GM12865 (cell line): Measurements from ENCODE around the gene LHPP.

Experiments
- DNase-seq: peaks from one replicate; pipeline ENCODE4 v3.0.0; 2010; ENCODE audit warnings: low read depth
- H3K4me3 ChIP-seq: 2 replicates; pipeline ENCODE4 v1.5.1; 2011; ENCODE audit warnings: mild to moderate bottlenecking, low read depth, low read length, control low read depth
- TF ChIP-seq, protein P1 (sequence below): IDR thresholded peaks from 2 replicates; pipeline ENCODE4 v1.5.1; 2011; ENCODE audit warnings: low read length, control low read depth, low read depth, inconsistent platforms; ENCODE audit not compliant: insufficient read depth; ENCODE audit errors: missing control alignments

LHPP gene

DNA sequence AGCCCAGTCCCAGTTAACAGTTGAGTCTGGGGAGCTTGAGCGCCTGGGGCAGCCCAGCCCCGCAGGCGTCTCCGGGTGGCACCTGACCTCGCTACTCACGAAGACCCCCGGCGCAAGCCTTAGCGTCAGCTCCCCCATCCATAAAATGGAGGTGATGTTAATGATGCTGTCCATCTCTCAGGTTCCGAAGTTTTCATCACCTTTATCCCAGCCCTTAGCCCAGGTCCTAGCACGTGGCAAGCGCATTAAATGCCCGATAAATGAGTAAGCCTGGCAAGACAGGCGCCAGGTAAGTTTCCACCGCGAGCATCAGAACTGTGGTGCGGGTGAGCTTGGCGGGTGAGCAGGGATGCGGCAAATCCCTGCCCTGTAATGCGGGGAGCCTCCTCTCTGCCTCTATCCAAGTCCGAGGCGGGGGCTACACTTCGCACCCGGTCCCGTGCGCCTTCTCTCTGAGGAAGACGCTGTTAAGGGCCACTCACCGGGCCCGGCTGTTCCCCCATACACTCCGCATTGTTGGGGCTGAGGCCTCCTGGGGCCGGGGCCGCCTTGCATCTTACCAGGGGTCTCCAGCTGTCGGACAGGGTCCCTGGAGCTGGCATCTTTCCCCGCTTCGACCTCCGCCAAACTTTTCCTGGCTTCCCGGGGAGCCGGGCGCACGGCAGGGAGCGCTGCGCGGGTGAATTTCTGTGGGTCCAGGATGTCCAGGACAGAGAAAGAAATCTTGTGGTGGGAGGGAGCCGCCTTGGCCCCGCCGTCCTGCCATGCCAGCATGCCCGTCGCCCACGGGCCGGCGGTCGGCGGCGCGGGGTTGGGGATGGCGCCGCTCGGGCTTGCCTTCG, 12.2 kb upstream of the LHPP start:
- TF ChIP-seq, protein P1, sequence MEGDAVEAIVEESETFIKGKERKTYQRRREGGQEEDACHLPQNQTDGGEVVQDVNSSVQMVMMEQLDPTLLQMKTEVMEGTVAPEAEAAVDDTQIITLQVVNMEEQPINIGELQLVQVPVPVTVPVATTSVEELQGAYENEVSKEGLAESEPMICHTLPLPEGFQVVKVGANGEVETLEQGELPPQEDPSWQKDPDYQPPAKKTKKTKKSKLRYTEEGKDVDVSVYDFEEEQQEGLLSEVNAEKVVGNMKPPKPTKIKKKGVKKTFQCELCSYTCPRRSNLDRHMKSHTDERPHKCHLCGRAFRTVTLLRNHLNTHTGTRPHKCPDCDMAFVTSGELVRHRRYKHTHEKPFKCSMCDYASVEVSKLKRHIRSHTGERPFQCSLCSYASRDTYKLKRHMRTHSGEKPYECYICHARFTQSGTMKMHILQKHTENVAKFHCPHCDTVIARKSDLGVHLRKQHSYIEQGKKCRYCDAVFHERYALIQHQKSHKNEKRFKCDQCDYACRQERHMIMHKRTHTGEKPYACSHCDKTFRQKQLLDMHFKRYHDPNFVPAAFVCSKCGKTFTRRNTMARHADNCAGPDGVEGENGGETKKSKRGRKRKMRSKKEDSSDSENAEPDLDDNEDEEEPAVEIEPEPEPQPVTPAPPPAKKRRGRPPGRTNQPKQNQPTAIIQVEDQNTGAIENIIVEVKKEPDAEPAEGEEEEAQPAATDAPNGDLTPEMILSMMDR, result no peak
- H3K4me3 ChIP-seq, result no peak overlapping the region
- no peak for DNase-seq

GRCh38 chr10:124450012-124450782, 11.4 kb upstream of the LHPP start, which contains the start of gene NKX1-2:
Gene NKX1-2, minus strand, starts transcription at chr10:124450035. Its CDS starts 92 bp downstream, at chr10:124449943.
- no peak within 1 kb of the TSS for H3K4me3 ChIP-seq
- DNase-seq, result no peak
- TF ChIP-seq, protein P1, result no peak

DNA sequence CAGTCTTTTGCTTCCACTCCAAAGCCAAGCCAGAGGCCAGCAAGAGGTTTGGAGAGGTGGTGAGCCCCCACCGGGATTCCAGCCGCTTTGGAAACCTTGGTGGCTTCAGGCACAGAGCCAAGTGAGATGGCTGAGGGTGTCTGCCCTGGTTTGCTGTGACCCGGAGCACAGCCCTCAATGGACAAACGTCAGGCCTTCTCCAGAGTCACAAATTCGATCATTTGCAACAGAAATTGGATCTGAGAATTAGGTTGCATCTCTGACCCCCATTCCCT, 10.9 kb upstream of the LHPP start:
- TF ChIP-seq, protein P1, result no peak
- no peak overlapping the region for H3K4me3 ChIP-seq
- DNase-seq, result no peak

DNA sequence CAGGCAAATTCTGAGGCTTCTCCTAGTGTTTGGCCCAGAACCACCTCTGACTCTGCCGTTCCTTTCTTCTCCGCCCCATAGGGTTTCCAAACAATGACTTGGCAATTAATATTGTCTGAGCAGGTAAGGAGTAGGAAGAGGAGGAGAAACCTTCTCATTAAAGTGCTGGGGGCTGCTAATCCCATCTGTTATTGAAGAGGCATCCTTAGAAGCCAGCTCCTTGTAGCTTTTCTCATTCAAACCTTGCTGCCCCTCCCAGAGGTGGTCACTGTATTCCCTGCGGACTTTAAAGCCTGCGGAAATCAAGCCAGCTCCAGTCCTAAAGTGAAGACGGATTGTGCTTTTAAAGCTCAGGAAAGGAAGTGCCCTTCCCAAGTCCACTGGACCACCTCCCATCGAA, 10.3 kb upstream of the LHPP start:
- no peak overlapping the region for H3K4me3 ChIP-seq
- TF ChIP-seq, protein P1, result no peak
- DNase-seq, result no peak

GRCh38 chr10:124453960-124454610, 7.5 kb upstream of the LHPP start:
- DNase-seq, result no peak
- TF ChIP-seq, protein P1, result no peak
- H3K4me3 ChIP-seq, result no peak overlapping the region

- TF ChIP-seq, protein P1, result no peak
- H3K4me3 ChIP-seq, result no peak overlapping the region
- DNase-seq, result no peak
These were observed 6.2 kb upstream of the LHPP start for GRCh38 chr10:124455441-124455840.
